SK-N-SH treated with all-trans-retinoic acid at 6 μM for 48 hours (cell line): ENCODE data around the gene ATP13A2.

Experiments
- ARNTL ChIP-seq: fragments of 450-650 bp; formaldehyde crosslinking; IDR thresholded peaks from 2 replicates; pipeline ENCODE4 v1.5.0; 2020; ENCODE audit warnings: low read depth, mild to moderate bottlenecking, moderate library complexity, borderline replicate concordance
- CREB5 ChIP-seq: fragments of 250-450 bp; sonication (Bioruptor Pico); IDR thresholded peaks from 2 replicates; pipeline ENCODE4 v1.5.1; 2020; ENCODE audit warnings: low read depth, mild to moderate bottlenecking, moderate library complexity
- CSRNP3 ChIP-seq: fragments of 250-450 bp; sonication (Bioruptor Pico); IDR thresholded peaks from 2 replicates; pipeline ENCODE4 v1.5.1; 2021; ENCODE audit warnings: mild to moderate bottlenecking, moderate library complexity
- RARB ChIP-seq: fragments of 250-450 bp; sonication (Bioruptor Pico); IDR thresholded peaks from 2 replicates; pipeline ENCODE4 v1.8.0; 2021; ENCODE audit warnings: mild to moderate bottlenecking, moderate library complexity

- no peak for TF ChIP-seq CSRNP3 (CRISPR knock-in tag)
- TF ChIP-seq ARNTL (CRISPR knock-in tag) = no peak
- no peak for TF ChIP-seq CREB5
- no peak for TF ChIP-seq RARB (CRISPR knock-in tag)
Observed at GRCh38 chr1:16992675-16993074, 19.1 kb downstream of the ATP13A2 start.
